Activated T-helper 2 cell treated with anti-CD3 and anti-CD28 coated beads, Interferon-gamma antibody, Interleukin-2, Interleukin-4, amounts not matched to agents 10 μg/mL and 5 μg/mL and 100 μg/mL, durations not matched to agents 14 hours and 24 hours and 36 hours (primary cell): Measurements from ENCODE around the gene RFX8. TPM values are rescaled to one million over a fixed set of nuclear protein-coding genes. Genes with fewer than 3 reads are reported as not detected.
"Not testable (repeated sequence)": the region's sequence is repeated elsewhere in the genome, so short reads cannot be mapped to it uniquely, and the experiment has no call there.

Source experiments
- DNase-seq: peaks from one replicate; pipeline ENCODE4 v3.0.0; 2021; ENCODE audit warnings: low spot score
- H3K27ac Mint-ChIP-seq: one replicate; pipeline ENCODE4 v1.8.0; 2021; ENCODE audit warnings: mixed read lengths
- H3K27me3 Mint-ChIP-seq: one replicate; pipeline ENCODE4 v1.8.0; 2021; ENCODE audit warnings: low read depth, mixed read lengths
- H3K36me3 Mint-ChIP-seq: one replicate; pipeline ENCODE4 v1.8.0; 2021; ENCODE audit warnings: low read depth, mixed read lengths
- H3K4me1 Mint-ChIP-seq: one replicate; pipeline ENCODE4 v1.8.0; 2021; ENCODE audit warnings: low read depth, mixed read lengths
- H3K4me3 Mint-ChIP-seq: one replicate; pipeline ENCODE4 v1.8.0; 2021; ENCODE audit warnings: low read depth, mild to moderate bottlenecking, moderate library complexity, mixed read lengths
- H3K9me3 Mint-ChIP-seq: one replicate; pipeline ENCODE4 v1.8.0; 2021; ENCODE audit warnings: mixed read lengths
- intact Hi-C: fragments of 100-400 bp; cut with micrococcal nuclease; formaldehyde crosslinking; loops from one replicate; pipeline ENCODE4 v1.15.1; 2023
- total RNA-seq: library from RNA; stranded (reverse); gene quantifications from 2 replicates; pipeline ENCODE4 v1.2.3, GENCODE V29; 2022

Gene RFX8
- total RNA-seq, 1 donor from 2014 or later = 1.6 TPM

DNA sequence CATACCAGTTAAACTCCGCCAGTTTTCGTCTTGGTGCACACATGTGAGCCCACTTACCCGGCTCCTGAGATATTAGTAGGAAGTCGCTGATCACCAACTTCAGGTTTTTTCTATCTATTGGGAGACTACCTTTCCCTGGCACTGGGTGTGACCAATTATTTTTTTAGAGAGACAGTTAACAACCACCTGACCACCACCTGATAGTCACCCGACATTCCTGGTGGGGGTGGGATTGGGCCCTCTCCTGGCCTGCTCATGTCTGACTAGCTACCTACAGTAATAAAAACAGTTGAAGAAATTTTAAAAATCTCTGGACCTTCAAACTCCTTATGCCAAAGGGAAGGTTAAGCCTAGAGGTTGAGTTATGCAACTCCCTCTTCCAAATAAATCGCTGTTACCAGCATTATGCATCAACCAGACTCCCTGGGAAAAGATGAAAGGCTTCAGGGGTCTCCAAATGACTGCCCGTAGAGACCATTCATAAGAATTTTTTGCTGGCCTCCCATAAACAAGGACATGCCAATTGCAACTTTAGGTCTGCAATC lies 115.4 kb downstream of the RFX8 start:
- Mint-ChIP-seq H3K9me3 (no peaks in the 10 kb centered on the region), H3K27ac (no peak overlapping the region), H3K4me1 (peaks cover 27% of the 10 kb centered on the region), H3K36me3 (no peaks in the 10 kb centered on the region), H3K27me3 (peaks cover 5% of the 10 kb centered on the region), H3K4me3 (no peak overlapping the region)
- intact Hi-C loops = no loop called here
- DNase-seq = no peak

DNA sequence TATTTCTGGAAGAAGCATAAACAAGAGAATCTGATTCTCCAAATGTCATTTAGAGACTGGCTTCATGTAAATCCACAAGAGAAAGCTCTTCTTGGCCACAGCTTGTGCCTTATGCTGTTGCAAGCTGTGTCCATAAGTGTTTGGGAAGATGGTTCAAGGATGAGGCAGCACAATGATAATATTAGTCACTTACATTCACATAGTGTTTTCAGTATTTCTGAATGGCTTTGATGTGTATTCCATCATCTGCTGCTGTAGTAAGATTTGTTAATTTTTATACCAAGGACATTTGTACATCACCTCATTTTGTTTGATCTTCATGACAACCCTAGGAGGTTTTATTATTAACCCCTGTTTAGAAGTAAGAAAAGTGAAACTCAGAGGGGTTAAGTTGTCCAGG lies 117.5 kb downstream of the RFX8 start:
- Mint-ChIP-seq H3K4me3 (no peak overlapping the region), H3K4me1 (peaks cover 24% of the 10 kb centered on the region), H3K36me3 (no peaks in the 10 kb centered on the region), H3K9me3 (no peaks in the 10 kb centered on the region), H3K27me3 (peaks cover 6% of the 10 kb centered on the region), H3K27ac (no peak overlapping the region)
- DNase-seq = no peak
- intact Hi-C loops = no loop called here

DNA sequence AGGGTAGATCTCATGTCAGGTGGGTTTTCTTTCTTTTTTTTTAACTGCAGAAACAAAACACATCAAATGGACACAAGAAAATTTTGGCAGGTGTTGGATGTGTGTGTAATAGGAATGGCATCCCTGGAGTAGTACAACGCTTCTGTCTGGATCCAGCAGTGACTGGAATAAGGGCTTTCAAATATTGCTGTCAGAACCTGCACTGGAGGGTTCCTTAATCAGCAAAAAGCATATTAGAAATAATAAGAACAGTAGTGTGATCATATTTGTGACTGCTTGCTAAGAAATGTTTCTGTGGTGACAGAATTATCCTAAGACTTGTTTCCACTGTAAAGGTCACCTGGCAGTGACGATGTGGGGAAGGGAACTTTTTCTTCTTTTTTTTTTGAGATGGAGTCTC lies 118.4 kb downstream of the RFX8 start:
- H3K9me3 Mint-ChIP-seq = no peaks in the 10 kb centered on the region
- DNase-seq = no peak
- intact Hi-C loops = no loop called here
- H3K4me3 Mint-ChIP-seq = no peak overlapping the region
- H3K4me1 Mint-ChIP-seq = peaks cover 16% of the 10 kb centered on the region
- no peaks in the 10 kb centered on the region for H3K36me3 Mint-ChIP-seq
- H3K27ac Mint-ChIP-seq = no peak overlapping the region
- peaks cover 6% of the 10 kb centered on the region for H3K27me3 Mint-ChIP-seq

DNA sequence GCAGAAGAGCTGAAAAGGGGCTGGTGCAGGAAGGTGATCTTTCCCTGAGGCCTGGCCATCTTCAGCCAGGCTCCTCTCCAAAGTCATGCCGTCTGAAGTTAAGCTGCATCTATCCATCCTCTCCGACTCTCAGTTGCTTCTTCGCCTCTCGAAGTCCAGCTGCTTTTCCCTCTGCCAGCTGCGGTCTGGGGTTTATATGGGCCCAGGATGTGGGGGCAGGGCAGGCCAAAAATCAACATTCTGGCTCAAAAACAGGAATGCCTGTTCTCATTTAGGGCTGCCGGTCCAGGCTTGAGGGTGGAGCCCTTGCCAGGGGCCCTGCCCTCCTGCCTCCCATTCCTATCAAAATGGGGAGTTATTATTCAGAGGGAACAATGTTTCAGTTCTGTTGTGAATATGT lies 118.9 kb downstream of the RFX8 start:
- peaks cover 11% of the 10 kb centered on the region for H3K4me1 Mint-ChIP-seq
- no peak overlapping the region for H3K4me3 Mint-ChIP-seq
- no peaks in the 10 kb centered on the region for H3K9me3 Mint-ChIP-seq
- no peak overlapping the region for H3K27ac Mint-ChIP-seq
- DNase-seq = no peak
- no peaks in the 10 kb centered on the region for H3K36me3 Mint-ChIP-seq
- peaks cover 6% of the 10 kb centered on the region for H3K27me3 Mint-ChIP-seq
- intact Hi-C loops = no loop called here

DNA sequence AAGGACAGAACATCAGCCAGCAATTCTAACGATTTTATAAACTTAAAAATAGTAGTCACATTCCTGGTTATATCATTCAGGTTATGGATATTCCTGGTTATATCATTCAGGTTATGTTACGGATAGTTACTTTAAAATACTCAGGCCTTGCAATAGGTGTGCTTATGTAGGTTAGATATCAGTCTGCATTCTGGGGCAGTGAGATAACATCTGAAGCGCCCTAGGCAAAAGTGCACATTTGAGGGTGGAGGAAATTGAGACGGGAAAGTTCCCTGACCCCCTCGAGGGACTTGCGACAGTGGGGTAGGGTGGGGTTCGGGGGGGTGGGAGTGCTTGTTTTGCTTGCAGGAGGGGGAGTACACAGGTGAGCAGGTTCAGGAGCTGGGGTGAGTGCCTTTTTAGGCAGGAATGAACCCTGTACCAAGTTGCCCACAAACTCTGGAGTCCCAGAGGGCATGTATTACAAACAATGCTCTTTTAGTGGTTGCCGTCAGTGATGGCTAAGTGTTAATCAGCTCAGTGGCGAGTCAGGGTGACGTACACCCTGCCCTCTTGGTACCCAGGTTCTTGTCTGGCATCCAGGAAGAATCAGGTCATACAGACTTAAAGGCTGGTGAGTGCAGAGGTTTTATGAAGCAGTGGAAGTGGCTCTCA lies 119.4 kb downstream of the RFX8 start:
- Mint-ChIP-seq H3K9me3 (no peaks in the 10 kb centered on the region), H3K27me3 (peaks cover 6% of the 10 kb centered on the region), H3K4me3 (no peak overlapping the region), H3K36me3 (no peaks in the 10 kb centered on the region), H3K4me1 (peaks cover 12% of the 10 kb centered on the region), H3K27ac (no peak overlapping the region)
- intact Hi-C loops = no loop called here
- no peak for DNase-seq

DNA sequence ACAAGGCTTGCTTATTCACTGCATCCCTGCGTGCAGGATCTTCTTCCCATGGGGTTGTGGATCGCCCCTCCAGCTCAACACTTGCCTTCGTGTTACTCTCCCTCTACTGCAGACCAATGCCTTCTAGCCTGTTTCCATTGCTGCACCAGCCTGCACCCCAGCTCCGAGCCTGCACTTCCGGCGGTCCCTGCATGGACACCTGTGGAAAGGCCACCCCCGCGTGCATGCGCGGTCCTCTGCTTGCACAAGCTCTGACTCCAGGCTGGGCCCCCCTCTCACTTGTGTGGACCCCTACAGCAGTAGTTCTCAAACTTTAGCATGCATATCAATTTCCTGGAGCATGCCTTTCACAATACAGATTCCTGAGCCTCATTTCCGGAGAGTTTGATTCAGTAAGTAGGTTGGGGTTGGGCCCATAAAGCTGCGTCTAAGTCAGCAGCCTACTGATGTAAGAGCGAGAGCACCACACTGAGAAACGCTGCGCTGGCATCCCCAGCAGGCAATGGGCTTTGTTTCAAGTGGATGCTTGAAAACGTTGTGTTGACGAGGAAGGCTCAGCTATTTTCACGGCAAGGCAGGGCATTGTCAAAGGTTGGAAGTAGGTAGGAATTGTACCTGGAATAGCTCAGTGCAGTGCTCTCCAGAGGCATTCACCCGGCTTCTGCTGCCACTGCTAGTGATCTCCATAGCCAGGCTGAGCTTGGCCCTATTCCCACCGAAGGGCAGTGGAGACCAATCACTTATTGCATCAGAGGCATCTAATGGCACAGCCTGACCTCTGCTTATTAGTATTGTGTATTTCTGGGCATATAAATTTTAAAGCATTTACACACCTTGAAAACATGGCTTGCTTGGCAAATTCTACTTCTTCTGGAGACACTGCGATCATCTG lies 120.2 kb downstream of the RFX8 start:
- no peaks in the 10 kb centered on the region for H3K9me3 Mint-ChIP-seq
- H3K36me3 Mint-ChIP-seq = no peaks in the 10 kb centered on the region
- no peak overlapping the region for H3K27ac Mint-ChIP-seq
- intact Hi-C loops = no loop called here
- no peak overlapping the region for H3K4me3 Mint-ChIP-seq
- DNase-seq = no peak
- peaks cover 9% of the 10 kb centered on the region for H3K4me1 Mint-ChIP-seq
- peaks cover 6% of the 10 kb centered on the region for H3K27me3 Mint-ChIP-seq

DNA sequence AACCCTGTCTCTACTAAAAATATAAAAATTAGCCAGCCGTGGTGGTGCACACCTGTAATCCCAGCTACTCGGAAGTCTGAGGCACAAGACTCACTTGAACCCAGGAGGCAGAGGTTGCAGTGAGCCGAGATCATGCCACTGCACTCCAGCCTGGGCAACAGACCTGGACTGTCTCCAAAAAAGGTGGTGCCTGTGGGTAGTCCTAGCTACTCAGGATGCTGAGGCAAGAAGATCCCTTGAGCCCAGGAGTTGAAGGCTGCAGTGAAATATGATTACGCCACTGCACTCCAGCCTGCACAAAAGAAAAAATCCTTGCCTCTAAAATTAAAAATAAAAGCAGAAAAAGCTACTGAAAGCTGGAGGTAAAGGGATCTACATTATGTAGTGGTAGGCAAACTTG lies 122.3 kb downstream of the RFX8 start:
- H3K36me3 Mint-ChIP-seq, intact Hi-C loops, H3K4me3 Mint-ChIP-seq, H3K9me3 Mint-ChIP-seq, H3K27ac Mint-ChIP-seq, H3K27me3 Mint-ChIP-seq, DNase-seq: not testable (repeated sequence)
- H3K4me1 Mint-ChIP-seq = peaks cover 10% of the 10 kb centered on the region

DNA sequence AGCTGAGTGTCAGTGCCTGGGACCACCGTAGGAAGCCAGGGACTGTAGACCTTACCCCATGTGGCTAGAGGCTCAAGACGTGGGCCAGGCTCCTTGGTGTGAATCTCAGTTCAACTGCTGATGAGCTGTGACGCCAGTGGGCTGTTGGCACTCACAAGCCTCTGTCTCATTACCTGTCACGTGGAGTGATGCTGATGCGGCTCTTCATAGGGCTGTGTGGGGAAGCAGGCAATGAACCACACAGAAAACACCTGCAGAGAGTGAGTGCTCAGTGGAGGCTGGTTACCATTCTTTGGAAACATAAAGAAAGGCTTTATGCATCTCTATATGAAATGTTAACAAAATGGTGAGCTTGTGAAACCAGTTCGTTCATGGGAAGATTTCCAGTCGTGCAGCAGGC lies 123.7 kb downstream of the RFX8 start:
- H3K4me1 Mint-ChIP-seq = peaks cover 10% of the 10 kb centered on the region
- DNase-seq = no peak
- H3K27ac Mint-ChIP-seq = no peak overlapping the region
- intact Hi-C loops = no loop called here
- no peak overlapping the region for H3K4me3 Mint-ChIP-seq
- no peaks in the 10 kb centered on the region for H3K9me3 Mint-ChIP-seq
- no peaks in the 10 kb centered on the region for H3K36me3 Mint-ChIP-seq
- peaks cover 13% of the 10 kb centered on the region for H3K27me3 Mint-ChIP-seq

DNA sequence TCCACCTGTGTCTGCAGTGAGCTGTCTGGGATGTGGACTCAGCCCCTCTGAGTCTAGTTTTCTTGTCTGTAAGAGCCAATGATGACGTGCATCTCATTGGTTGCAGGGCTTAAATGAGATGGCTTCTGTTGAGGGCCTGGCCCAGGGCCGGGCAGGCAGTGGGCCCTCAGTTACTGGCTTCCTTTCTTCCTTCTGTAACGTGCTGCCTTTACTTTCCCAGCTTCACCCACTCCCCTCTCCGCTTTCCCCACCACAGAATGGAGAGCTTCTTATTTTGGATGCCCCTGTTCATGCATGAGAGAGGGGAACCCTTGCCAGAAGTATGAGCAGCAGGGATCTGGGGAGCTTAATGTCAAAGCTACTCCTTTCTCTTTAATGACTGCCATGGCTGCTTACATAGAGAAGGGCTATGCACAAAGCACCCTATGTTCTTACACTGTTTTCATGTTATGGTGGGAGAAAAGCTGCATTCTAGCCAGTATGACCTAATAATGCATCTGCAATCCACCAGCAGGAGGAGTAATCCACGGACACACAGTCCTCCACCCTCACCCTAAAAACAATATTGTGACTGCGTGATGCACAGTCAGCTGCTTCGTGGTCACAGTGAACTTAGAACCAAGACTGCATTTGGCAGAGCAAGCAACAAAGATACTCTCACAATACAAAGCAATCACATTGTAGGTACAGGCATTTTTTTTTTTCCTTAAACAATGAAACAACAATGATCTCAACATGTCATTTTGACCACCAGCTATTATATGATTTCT lies 124.8 kb downstream of the RFX8 start:
- H3K27me3 Mint-ChIP-seq = peaks cover 13% of the 10 kb centered on the region
- no peak overlapping the region for H3K27ac Mint-ChIP-seq
- H3K9me3 Mint-ChIP-seq = no peaks in the 10 kb centered on the region
- DNase-seq = no peak
- intact Hi-C loops = no loop called here
- no peak overlapping the region for H3K4me3 Mint-ChIP-seq
- H3K4me1 Mint-ChIP-seq = peaks cover 10% of the 10 kb centered on the region
- no peaks in the 10 kb centered on the region for H3K36me3 Mint-ChIP-seq

DNA sequence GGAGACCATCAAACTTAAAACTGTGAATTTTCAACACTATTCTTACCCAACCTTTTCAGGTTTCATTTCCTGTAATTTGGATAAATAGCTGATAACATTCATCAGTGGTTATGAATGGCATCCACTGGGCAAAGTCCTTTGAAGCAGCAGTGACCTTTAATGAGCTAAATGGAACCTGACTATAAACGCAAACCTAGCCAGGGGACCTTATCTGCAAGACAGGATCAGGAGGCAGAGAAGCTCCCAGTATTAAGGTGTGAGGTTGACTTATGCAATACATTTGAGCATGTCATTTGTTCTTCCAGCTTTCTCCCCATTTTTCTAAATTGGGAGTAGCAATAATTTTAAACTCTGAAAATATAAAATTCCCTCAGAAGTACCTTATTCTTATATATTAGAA lies 126.0 kb downstream of the RFX8 start:
- H3K4me3 Mint-ChIP-seq = no peak overlapping the region

More for the DNA sequence above, 126.0 kb downstream of the RFX8 start:
- DNase-seq = no peak
- Mint-ChIP-seq H3K4me1 (peaks cover 10% of the 10 kb centered on the region), H3K36me3 (no peaks in the 10 kb centered on the region), H3K9me3 (no peaks in the 10 kb centered on the region), H3K27me3 (peaks cover 13% of the 10 kb centered on the region), H3K27ac (no peak overlapping the region)
- intact Hi-C loops = no loop called here
